ENCODE results near the gene MICALL1. TPM values are rescaled to one million over a fixed set of nuclear protein-coding genes. Genes with fewer than 3 reads are reported as not detected.

The MICALL1 gene
- total RNA-seq, 1 donor from 2014 or later, result 5.0 TPM

DNA sequence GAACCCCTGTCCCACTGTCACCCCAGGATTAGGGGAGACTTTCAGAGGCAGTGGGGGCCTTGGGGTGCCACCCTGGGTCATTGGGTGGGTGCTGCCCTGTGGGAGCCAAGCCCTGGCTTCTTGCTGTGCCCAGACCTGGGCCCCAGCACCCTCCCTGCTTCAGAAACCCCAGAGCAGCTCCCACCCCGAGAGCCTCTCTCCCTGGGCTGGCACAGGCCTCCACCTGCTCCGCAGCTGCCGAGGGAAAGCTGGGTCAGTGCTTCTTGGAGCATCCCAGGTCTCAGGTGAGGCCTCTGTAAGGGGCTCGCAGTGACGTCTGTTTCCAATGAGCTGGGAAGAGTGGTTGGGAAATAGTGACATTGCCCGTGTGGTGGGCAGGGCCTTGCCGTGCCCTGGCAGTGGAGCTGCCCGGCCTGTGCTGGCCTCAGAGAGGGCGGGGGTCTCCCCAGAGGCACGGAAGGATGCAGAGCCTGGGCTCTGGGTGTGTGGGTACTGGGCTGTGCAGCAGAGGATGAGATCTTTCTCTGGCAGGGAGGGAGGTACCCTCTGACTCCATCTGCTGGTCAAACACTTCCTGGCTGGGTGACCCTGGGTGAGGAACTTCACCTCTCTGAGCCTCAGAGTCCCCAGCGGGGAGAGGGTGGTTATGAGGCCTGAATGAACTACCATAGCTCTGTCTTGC, 24.3 kb downstream of the MICALL1 start:
- H3F3A ChIP-seq (ENCODE audit: low read depth), result no peaks in the 10 kb centered on the region
- no peaks in the 10 kb centered on the region for H3K36me3 ChIP-seq
- H3K27ac ChIP-seq, result no peak overlapping the region
- H3K79me2 ChIP-seq (ENCODE audit: low read depth), result no peaks in the 10 kb centered on the region
- H3K9me3 ChIP-seq (ENCODE audit: low read depth), result no peaks in the 10 kb centered on the region
- H3K4me3 Mint-ChIP-seq, result no peak overlapping the region
- H3K4me2 ChIP-seq, result no peak overlapping the region
- H2AFZ ChIP-seq (replicated peaks), result no peak overlapping the region
- peaks cover 12% of the 10 kb centered on the region for H3K4me1 Mint-ChIP-seq
- H3K4me1 ChIP-seq, result no peaks in the 10 kb centered on the region
- peaks cover 6% of the 10 kb centered on the region for H3K27me3 Mint-ChIP-seq (ENCODE audit: insufficient read depth, low read depth)
- peaks cover 8% of the 10 kb centered on the region for H4K20me1 ChIP-seq (ENCODE audit: low read depth)
- no peak overlapping the region for H3K9ac ChIP-seq
- peak; percentile 34 for DNase-seq (ENCODE audit: low spot score)
- TF ChIP-seq EZH2 (IDR thresholded peaks at IDR 0.05) (no peak), EZH2phosphoT487 (IDR thresholded peaks at IDR 0.05) (no peak), CTCF (IDR thresholded peaks at IDR 0.05) (peak; percentile 43)
- no peaks in the 10 kb centered on the region for H3K27me3 ChIP-seq
- no peaks in the 10 kb centered on the region for H3K9me3 Mint-ChIP-seq
- H3K36me3 Mint-ChIP-seq, result peaks cover 9% of the 10 kb centered on the region
- H3K27ac Mint-ChIP-seq, result no peak overlapping the region
- H3K4me3 ChIP-seq, result no peak overlapping the region

DNA sequence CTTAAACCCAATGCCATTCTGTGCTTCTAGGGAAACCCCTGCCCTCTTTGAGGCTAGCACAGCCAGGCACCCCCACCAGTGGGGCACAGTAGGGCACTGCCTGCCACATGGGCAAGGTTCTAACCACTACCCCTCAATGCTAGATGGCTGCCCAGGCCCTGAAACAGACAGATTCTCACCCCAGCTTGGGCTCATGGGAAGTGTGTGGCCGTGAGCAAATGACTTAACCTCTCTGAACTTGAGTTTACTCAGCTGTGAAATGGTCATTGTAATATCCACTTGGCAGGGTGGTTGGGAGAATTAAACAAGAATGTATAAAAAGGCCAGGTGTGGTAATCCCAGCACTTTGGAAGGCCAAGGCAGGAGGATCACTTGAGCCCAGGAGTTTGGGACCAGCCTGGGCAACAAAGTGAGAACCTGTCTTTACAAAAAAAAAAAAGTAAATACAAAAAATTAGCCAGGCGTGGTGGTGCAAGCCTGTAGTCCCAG, 24.9 kb downstream of the MICALL1 start:
- Histone ChIP-seq H3K4me1 (no peaks in the 10 kb centered on the region), H3K4me2 (no peak overlapping the region), H3K79me2 (ENCODE audit: low read depth) (no peaks in the 10 kb centered on the region), H2AFZ (replicated peaks) (no peak overlapping the region), H4K20me1 (ENCODE audit: low read depth) (peaks cover 8% of the 10 kb centered on the region), H3K9ac (no peak overlapping the region), H3F3A (ENCODE audit: low read depth) (no peaks in the 10 kb centered on the region), H3K36me3 (no peaks in the 10 kb centered on the region), H3K27ac (no peak overlapping the region), H3K4me3 (no peak overlapping the region), H3K27me3 (no peaks in the 10 kb centered on the region), H3K9me3 (ENCODE audit: low read depth) (no peaks in the 10 kb centered on the region)
- peaks cover 6% of the 10 kb centered on the region for H3K27me3 Mint-ChIP-seq (ENCODE audit: insufficient read depth, low read depth)
- TF ChIP-seq CTCF (IDR thresholded peaks at IDR 0.05) (no peak), EZH2phosphoT487 (IDR thresholded peaks at IDR 0.05) (no peak), EZH2 (IDR thresholded peaks at IDR 0.05) (no peak)
- DNase-seq (ENCODE audit: low spot score), result no peak
- peaks cover 12% of the 10 kb centered on the region for H3K4me1 Mint-ChIP-seq
- no peak overlapping the region for H3K4me3 Mint-ChIP-seq
- no peaks in the 10 kb centered on the region for H3K9me3 Mint-ChIP-seq
- no peak overlapping the region for H3K27ac Mint-ChIP-seq
- H3K36me3 Mint-ChIP-seq, result peaks cover 9% of the 10 kb centered on the region

DNA sequence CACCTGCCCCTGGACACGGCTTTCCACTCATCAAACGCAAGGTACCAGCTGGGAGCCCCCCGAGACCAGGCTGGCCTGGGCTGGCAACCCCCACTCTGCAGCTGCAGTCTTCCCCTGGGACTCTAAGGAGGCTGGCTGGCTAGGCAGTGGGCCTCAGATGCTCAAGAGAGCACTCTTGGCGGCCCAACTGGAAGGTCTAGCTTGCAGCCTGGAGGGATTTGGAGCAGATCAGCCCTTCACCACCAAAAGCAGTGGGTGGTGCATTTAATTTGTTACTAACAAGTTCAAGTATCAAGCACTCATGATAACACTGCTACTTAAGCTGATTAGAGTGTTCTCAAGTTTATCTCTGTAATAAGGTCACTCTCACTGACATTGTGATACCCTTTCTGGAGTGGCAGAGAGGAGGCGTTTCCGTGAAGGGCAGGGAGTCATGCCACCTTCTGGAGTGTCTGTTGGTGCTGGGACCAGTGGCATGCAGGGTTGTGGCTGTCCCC, 25.8 kb downstream of the MICALL1 start:
- Mint-ChIP-seq H3K4me3 (no peak overlapping the region), H3K27me3 (ENCODE audit: insufficient read depth, low read depth) (peaks cover 4% of the 10 kb centered on the region), H3K36me3 (peaks cover 9% of the 10 kb centered on the region), H3K4me1 (peaks cover 12% of the 10 kb centered on the region), H3K27ac (no peak overlapping the region), H3K9me3 (no peaks in the 10 kb centered on the region)
- no peak overlapping the region for H3K4me3 ChIP-seq
- H3K27ac ChIP-seq, result no peak overlapping the region
- no peak for DNase-seq (ENCODE audit: low spot score)
- no peak overlapping the region for H3K4me2 ChIP-seq
- H3K4me1 ChIP-seq, result no peaks in the 10 kb centered on the region
- H3F3A ChIP-seq (ENCODE audit: low read depth), result no peaks in the 10 kb centered on the region
- H3K9ac ChIP-seq, result no peak overlapping the region
- H4K20me1 ChIP-seq (ENCODE audit: low read depth), result peaks cover 8% of the 10 kb centered on the region
- no peaks in the 10 kb centered on the region for H3K79me2 ChIP-seq (ENCODE audit: low read depth)
- H3K36me3 ChIP-seq, result no peaks in the 10 kb centered on the region
- no peaks in the 10 kb centered on the region for H3K27me3 ChIP-seq
- TF ChIP-seq EZH2 (IDR thresholded peaks at IDR 0.05), result no peak
- no peak for TF ChIP-seq EZH2phosphoT487 (IDR thresholded peaks at IDR 0.05)
- no peak for TF ChIP-seq CTCF (IDR thresholded peaks at IDR 0.05)
- no peaks in the 10 kb centered on the region for H3K9me3 ChIP-seq (ENCODE audit: low read depth)
- H2AFZ ChIP-seq (replicated peaks), result no peak overlapping the region
